Erythroblast (primary cell): Measurements from ENCODE around the gene SPNS3.

Experiments used
- DNase-seq, 2 experiments: peaks; one replicate each; lab custom pipeline; 2025; lab: John Stamatoyannopoulos, UW
- GATA1 ChIP-seq: IDR thresholded peaks from 2 replicates; pipeline ENCODE4 v1.6.1; 2011; ENCODE audit warnings: low read depth, mild to moderate bottlenecking, control low read depth, low read length, moderate library complexity
- POLR2A ChIP-seq: IDR thresholded peaks from 2 replicates; pipeline ENCODE4 v1.6.1; 2011; ENCODE audit warnings: mild to moderate bottlenecking, low read length

The SPNS3 gene

GRCh38 chr17:4443476-4443875 lies 9.7 kb downstream of the SPNS3 start:
- DNase-seq: no peak
- TF ChIP-seq GATA1 (no peak), POLR2A (no peak)

GRCh38 chr17:4444782-4445473 lies 11.2 kb downstream of the SPNS3 start:
- DNase-seq: peak; percentile 13 to 16
- TF ChIP-seq POLR2A: no peak
- no peak for TF ChIP-seq GATA1

- DNase-seq: no peak
- TF ChIP-seq GATA1 (no peak), POLR2A (no peak)
Observed at GRCh38 chr17:4445731-4446130, 12.0 kb downstream of the SPNS3 start.

- no peak for DNase-seq
- TF ChIP-seq POLR2A: no peak
- no peak for TF ChIP-seq GATA1
Observed at GRCh38 chr17:4446326-4447071, 12.8 kb downstream of the SPNS3 start.

- TF ChIP-seq GATA1: no peak
- no peak for TF ChIP-seq POLR2A
- DNase-seq: no peak
Observed at GRCh38 chr17:4448197-4448980, 14.6 kb downstream of the SPNS3 start.

GRCh38 chr17:4449736-4450135 lies 16.0 kb downstream of the SPNS3 start:
- TF ChIP-seq GATA1 (no peak), POLR2A (no peak)
- DNase-seq: no peak

- TF ChIP-seq POLR2A (no peak), GATA1 (no peak)
- DNase-seq: no peak
Observed at GRCh38 chr17:4450710-4451316, 17.1 kb downstream of the SPNS3 start.

GRCh38 chr17:4453812-4454591 lies 20.3 kb downstream of the SPNS3 start:
- no peak for DNase-seq
- TF ChIP-seq GATA1: no peak
- TF ChIP-seq POLR2A: no peak

GRCh38 chr17:4460661-4461060 lies 26.9 kb downstream of the SPNS3 start:
- TF ChIP-seq GATA1 (no peak), POLR2A (no peak)
- DNase-seq: no peak

- TF ChIP-seq POLR2A: no peak
- no peak for TF ChIP-seq GATA1
Observed at GRCh38 chr17:4463818-4464476, 30.2 kb downstream of the SPNS3 start.

GRCh38 chr17:4465786-4466185 lies 32.0 kb downstream of the SPNS3 start:
- TF ChIP-seq GATA1 (no peak), POLR2A (no peak)
- no peak for DNase-seq

More at GRCh38 chr17:4463818-4464476, 30.2 kb downstream of the SPNS3 start:
- no peak for DNase-seq

- TF ChIP-seq POLR2A: no peak
- DNase-seq: no peak
Observed at GRCh38 chr17:4467287-4467686, 33.5 kb downstream of the SPNS3 start.

- TF ChIP-seq POLR2A (no peak), GATA1 (no peak)
- no peak for DNase-seq
Observed at GRCh38 chr17:4469552-4469951, 35.8 kb downstream of the SPNS3 start.
